ENCODE data around the gene ADAM22. TPM values are rescaled to one million over a fixed set of nuclear protein-coding genes. Genes with fewer than 3 reads are reported as not detected.
"Not testable (repeated sequence)": the region's sequence is repeated elsewhere in the genome, so short reads cannot be mapped to it uniquely, and the experiment has no call there.

The ADAM22 gene
- total RNA-seq, 2 donors from 2014 or later, result 0.32 to 0.82 TPM

GRCh38 chr7:88121335-88121734, 187.3 kb downstream of the ADAM22 start:
- H3K9me3 Mint-ChIP-seq, result no peaks in the 10 kb centered on the region
- ATAC-seq (replicated peaks), result no peak
- H3K4me3 Mint-ChIP-seq, result no peak overlapping the region
- H3K4me1 Mint-ChIP-seq, result no peaks in the 10 kb centered on the region
- H3K27ac Mint-ChIP-seq, result no peak overlapping the region
- no peaks in the 10 kb centered on the region for H3K36me3 Mint-ChIP-seq (ENCODE audit: low read depth)
- H3K27me3 Mint-ChIP-seq, result no peaks in the 10 kb centered on the region

DNA sequence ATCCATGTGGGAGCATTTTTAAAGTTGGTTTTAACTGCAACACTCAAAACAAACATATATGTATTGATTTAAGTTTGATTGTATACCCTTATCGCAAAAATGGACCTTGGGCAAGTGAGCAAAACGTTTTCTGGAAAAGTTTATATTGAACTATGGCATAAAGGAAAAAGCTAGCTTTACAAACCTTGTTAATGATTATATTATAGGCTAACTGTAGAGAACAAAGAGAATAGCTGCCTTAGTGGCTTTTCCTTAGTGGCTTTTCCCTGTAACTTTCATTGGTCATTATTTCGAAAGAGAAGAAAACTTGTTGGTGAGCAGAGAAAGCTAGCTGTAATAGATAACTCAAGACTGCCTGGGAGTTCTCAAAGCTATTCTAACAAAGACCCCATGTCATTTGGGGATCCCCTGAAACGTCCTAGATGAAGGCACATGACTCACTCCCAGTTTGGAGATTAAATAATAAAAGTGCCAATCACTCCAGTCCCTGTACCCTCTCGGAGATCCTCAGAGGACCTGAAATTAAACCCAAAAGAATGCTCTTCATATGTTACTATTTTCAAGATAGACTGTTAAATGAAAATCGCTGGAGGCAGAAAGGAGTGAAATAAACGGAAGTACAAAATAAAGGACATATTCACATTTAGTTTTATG, 193.7 kb downstream of the ADAM22 start:
- H3K36me3 Mint-ChIP-seq (ENCODE audit: low read depth), result no peaks in the 10 kb centered on the region
- H3K27me3 Mint-ChIP-seq, result no peaks in the 10 kb centered on the region
- H3K4me3 Mint-ChIP-seq, result no peak overlapping the region
- H3K9me3 Mint-ChIP-seq, result no peaks in the 10 kb centered on the region
- no peak for ATAC-seq (replicated peaks)
- H3K27ac Mint-ChIP-seq, result no peak overlapping the region
- no peaks in the 10 kb centered on the region for H3K4me1 Mint-ChIP-seq

DNA sequence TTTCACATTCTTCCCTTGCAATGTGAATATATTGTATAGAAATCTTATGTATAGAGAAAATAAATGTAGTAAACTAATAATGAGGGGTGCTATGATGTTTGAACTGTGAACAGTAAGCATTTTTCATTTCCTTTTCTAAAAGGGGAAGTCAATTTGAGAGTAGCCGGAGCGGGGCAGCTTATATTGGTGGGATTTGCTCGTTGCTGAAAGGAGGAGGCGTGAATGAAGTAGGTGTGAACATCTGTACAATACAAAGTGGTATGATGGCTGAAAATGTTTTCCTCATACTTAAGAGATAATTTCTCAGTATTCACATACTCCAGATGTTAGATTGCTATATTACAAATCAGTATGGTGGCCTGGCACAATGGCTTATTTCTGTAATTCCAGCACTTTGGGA, 198.7 kb downstream of the ADAM22 start:
- no peaks in the 10 kb centered on the region for H3K4me1 Mint-ChIP-seq
- no peaks in the 10 kb centered on the region for H3K36me3 Mint-ChIP-seq (ENCODE audit: low read depth)
- H3K27me3 Mint-ChIP-seq, result no peaks in the 10 kb centered on the region
- H3K9me3 Mint-ChIP-seq, result no peaks in the 10 kb centered on the region
- no peak overlapping the region for H3K4me3 Mint-ChIP-seq
- no peak overlapping the region for H3K27ac Mint-ChIP-seq
- ATAC-seq (replicated peaks), result no peak

DNA sequence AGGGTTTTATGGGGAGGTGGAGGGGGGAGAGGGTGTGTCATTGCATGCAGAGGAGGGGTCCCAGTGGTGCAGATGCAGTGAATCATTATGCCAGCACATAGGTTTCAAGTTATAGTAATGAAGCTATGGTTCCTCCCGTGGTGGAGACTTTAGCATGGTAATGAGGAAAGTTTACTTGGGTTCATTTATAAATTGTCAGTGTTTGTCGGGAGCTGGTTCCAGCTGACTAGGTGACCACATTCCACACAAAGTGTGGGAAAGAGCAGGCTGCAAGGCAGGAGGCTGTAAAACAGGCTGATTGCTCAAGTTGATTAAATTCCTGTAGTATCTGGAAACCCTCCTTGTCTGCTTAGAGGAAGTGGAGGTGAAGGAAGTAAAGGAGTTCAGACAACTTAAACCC, 206.9 kb downstream of the ADAM22 start:
- Mint-ChIP-seq H3K9me3 (no peaks in the 10 kb centered on the region), H3K36me3 (ENCODE audit: low read depth) (no peaks in the 10 kb centered on the region), H3K27ac (no peak overlapping the region), H3K27me3 (no peaks in the 10 kb centered on the region), H3K4me1 (no peaks in the 10 kb centered on the region), H3K4me3 (no peak overlapping the region)
- ATAC-seq (replicated peaks), result no peak

DNA sequence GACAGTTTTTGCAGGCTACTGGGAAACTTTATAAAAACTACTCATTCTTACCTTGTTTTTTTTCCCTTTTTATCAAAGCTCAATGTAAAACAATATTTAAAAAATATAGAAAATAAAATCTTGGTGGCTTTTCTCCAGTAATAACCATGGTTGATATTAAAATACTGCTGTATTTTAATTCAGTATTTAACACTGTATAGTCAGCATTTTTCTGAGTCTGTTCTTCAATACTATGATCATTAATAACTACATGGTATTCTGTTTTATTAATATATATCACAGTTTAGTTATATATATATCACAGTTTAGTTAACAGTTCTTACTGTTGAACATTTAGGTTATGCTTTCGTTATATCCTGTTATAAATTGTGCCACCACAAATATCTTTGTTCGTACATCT, 207.4 kb downstream of the ADAM22 start:
- Mint-ChIP-seq H3K4me1 (no peaks in the 10 kb centered on the region), H3K36me3 (ENCODE audit: low read depth) (no peaks in the 10 kb centered on the region), H3K9me3 (no peaks in the 10 kb centered on the region), H3K27me3 (no peaks in the 10 kb centered on the region), H3K4me3 (no peak overlapping the region), H3K27ac (no peak overlapping the region)
- no peak for ATAC-seq (replicated peaks)

DNA sequence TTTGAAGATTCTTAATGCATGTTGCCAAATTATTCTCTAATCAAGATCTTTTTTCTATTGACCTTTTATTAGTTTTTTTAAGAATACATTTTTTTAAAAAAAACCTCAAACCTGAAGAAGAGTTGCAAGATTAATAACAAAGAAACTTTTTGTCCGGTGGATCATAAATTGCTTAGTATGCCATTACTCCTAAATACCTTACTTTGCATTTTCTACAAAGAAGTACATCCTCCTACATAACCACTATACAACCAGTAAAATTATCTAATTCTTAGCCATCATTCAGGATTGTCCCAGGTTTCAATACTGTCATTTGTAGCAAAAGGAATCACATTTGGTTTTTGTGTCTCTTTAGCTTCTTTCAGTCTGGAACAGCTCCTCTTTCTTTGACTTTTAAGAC, 207.9 kb downstream of the ADAM22 start:
- no peak for ATAC-seq (replicated peaks)
- Mint-ChIP-seq H3K9me3 (no peaks in the 10 kb centered on the region), H3K4me1 (no peaks in the 10 kb centered on the region), H3K4me3 (no peak overlapping the region), H3K27ac (no peak overlapping the region), H3K36me3 (ENCODE audit: low read depth) (no peaks in the 10 kb centered on the region), H3K27me3 (no peaks in the 10 kb centered on the region)

- no peak for ATAC-seq (replicated peaks)
- Mint-ChIP-seq H3K9me3 (no peaks in the 10 kb centered on the region), H3K27me3 (no peaks in the 10 kb centered on the region), H3K4me3 (no peak overlapping the region), H3K4me1 (no peaks in the 10 kb centered on the region), H3K27ac (no peak overlapping the region), H3K36me3 (ENCODE audit: low read depth) (peaks cover 6% of the 10 kb centered on the region)
Observed at GRCh38 chr7:88146616-88147015, 212.6 kb downstream of the ADAM22 start.

- H3K36me3 Mint-ChIP-seq (ENCODE audit: low read depth), result peaks cover 6% of the 10 kb centered on the region
- H3K27ac Mint-ChIP-seq, result no peak overlapping the region
- H3K27me3 Mint-ChIP-seq, result no peaks in the 10 kb centered on the region
Observed at GRCh38 chr7:88147341-88147740, 213.3 kb downstream of the ADAM22 start.

DNA sequence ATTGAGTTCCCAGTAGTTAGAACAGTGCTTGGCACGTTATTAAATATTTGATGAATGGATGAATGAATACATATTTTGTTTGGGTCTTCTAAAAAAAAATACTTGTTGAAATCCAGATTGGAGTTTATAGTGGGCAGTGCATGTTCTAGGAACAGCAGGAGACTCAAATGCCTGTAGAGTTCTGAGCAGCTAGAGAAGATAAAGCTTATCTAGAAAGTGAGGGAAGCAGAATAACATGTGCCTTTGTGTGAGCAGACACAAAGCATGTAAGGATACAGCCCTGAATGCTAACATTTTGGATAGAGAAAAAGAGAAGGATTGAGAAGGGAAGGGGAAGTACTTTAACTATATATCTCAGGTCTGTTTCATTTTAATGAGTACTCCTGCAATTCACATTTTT, 213.9 kb downstream of the ADAM22 start:
- no peaks in the 10 kb centered on the region for H3K4me1 Mint-ChIP-seq
- no peak overlapping the region for H3K27ac Mint-ChIP-seq
- H3K9me3 Mint-ChIP-seq, result no peaks in the 10 kb centered on the region
- H3K36me3 Mint-ChIP-seq (ENCODE audit: low read depth), result peaks cover 6% of the 10 kb centered on the region
- no peak overlapping the region for H3K4me3 Mint-ChIP-seq
- no peaks in the 10 kb centered on the region for H3K27me3 Mint-ChIP-seq
- ATAC-seq (replicated peaks), result no peak

More at GRCh38 chr7:88147341-88147740, 213.3 kb downstream of the ADAM22 start:
- Mint-ChIP-seq H3K4me3 (no peak overlapping the region), H3K4me1 (no peaks in the 10 kb centered on the region), H3K9me3 (no peaks in the 10 kb centered on the region)
- ATAC-seq (replicated peaks), result no peak

DNA sequence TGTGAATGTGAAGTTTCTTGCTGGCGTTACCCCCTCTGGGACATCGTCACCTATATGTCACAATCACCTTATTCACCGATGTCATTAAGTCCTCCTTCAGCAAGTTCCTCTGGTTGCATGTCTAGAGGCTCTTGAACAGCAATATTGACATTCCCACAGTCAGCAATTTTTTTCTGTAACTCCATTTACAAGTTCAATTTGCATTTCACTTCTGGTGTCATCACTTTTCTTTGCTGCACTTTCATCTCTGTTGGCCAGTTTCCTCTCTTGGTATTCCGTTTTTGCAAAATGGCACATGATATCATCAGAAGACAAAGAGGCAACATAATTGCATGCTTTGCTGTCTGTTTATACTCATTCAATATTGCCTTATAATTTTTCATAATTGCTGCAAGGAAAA, 216.0 kb downstream of the ADAM22 start:
- Mint-ChIP-seq H3K27ac (no peak overlapping the region), H3K27me3 (no peaks in the 10 kb centered on the region), H3K4me3 (no peak overlapping the region), H3K36me3 (ENCODE audit: low read depth) (peaks cover 6% of the 10 kb centered on the region), H3K4me1 (no peaks in the 10 kb centered on the region), H3K9me3 (no peaks in the 10 kb centered on the region)
- no peak for ATAC-seq (replicated peaks)

GRCh38 chr7:88151119-88151790, 217.2 kb downstream of the ADAM22 start:
- Mint-ChIP-seq H3K4me3 (no peak overlapping the region), H3K36me3 (ENCODE audit: low read depth) (peaks cover 10% of the 10 kb centered on the region), H3K27ac (no peak overlapping the region), H3K27me3 (no peaks in the 10 kb centered on the region), H3K4me1 (no peaks in the 10 kb centered on the region), H3K9me3 (no peaks in the 10 kb centered on the region)
- no peak for ATAC-seq (replicated peaks)

- Mint-ChIP-seq H3K9me3 (peaks cover 10% of the 10 kb centered on the region), H3K36me3 (ENCODE audit: low read depth) (peaks cover 12% of the 10 kb centered on the region), H3K4me1 (no peaks in the 10 kb centered on the region), H3K4me3 (no peak overlapping the region), H3K27me3 (no peaks in the 10 kb centered on the region), H3K27ac (no peak overlapping the region)
- no peak for ATAC-seq (replicated peaks)
Observed at GRCh38 chr7:88153378-88153777, 219.3 kb downstream of the ADAM22 start.

DNA sequence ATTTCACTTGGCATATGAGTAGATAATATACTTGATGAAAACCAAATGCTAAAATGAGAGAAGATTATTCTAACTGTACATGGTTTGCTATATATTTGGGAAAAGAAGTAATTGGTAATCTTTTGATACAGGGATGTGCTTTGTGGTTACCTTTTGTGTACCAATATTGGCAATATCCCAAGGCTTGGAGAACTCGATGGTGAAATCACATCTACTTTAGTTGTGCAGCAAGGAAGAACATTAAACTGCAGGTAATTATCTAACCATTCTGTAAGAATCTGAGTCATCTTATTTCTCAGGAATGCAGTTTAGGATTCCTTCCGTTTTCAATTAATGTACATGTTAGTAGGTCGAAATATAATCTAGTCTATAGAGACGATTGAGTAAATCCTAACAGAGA, 221.7 kb downstream of the ADAM22 start:
- H3K4me3 Mint-ChIP-seq, result no peak overlapping the region
- H3K36me3 Mint-ChIP-seq (ENCODE audit: low read depth), result peaks cover 12% of the 10 kb centered on the region
- H3K9me3 Mint-ChIP-seq, result peaks cover 17% of the 10 kb centered on the region
- ATAC-seq (replicated peaks), result no peak
- no peak overlapping the region for H3K27ac Mint-ChIP-seq
- no peaks in the 10 kb centered on the region for H3K4me1 Mint-ChIP-seq
- H3K27me3 Mint-ChIP-seq, result no peaks in the 10 kb centered on the region

DNA sequence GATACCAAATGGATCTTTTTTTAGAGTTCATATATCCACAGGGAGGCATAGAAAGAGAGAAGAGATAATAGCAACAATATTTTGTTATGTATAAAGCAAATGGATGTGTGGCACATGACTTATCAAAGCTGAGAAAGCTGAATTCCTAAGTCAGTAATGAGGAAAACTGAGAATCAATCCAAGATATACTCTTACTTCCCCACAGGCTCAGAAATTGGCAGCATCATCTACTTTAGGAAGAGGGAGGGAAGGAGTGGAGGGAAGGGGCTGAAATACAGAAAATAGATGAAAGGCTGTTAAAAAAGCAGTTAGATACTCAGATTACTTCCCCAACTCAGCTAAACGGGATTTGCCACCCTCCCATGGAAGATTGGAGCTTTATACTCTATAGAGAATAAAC, 222.3 kb downstream of the ADAM22 start:
- ATAC-seq (replicated peaks), result no peak
- peaks cover 6% of the 10 kb centered on the region for H3K36me3 Mint-ChIP-seq (ENCODE audit: low read depth)
- H3K4me3 Mint-ChIP-seq, result no peak overlapping the region
- H3K27me3 Mint-ChIP-seq, result no peaks in the 10 kb centered on the region
- H3K9me3 Mint-ChIP-seq, result peaks cover 17% of the 10 kb centered on the region
- H3K4me1 Mint-ChIP-seq, result no peaks in the 10 kb centered on the region
- H3K27ac Mint-ChIP-seq, result no peak overlapping the region

DNA sequence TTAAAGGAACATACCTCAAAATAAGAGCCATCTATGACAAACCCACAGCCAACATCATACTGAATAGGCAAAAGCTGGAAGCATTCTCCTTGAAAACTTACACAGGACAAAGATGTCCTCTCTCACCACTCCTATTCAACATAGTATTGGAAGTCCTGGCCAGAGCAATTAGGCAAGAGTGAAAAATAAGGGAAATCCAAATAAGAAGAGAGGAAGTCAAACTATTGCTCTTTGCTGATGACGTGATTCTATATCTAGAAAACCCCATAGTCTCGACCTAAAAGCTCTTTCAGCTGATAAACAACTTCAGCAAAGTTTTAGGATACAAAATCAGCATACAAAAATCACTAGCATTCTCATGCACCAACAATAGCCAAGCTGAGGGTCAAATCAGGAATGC, 225.7 kb downstream of the ADAM22 start:
- H3K27me3 Mint-ChIP-seq; H3K4me3 Mint-ChIP-seq; H3K27ac Mint-ChIP-seq; H3K36me3 Mint-ChIP-seq (ENCODE audit: low read depth); H3K4me1 Mint-ChIP-seq; ATAC-seq (replicated peaks): not testable (repeated sequence)
- peaks cover 20% of the 10 kb centered on the region for H3K9me3 Mint-ChIP-seq

All from activated T-helper 17 cell treated with anti-CD3 and anti-CD28 coated beads, Interleukin-2, amount 50 U/mL, for 72 hours (primary cell).